GM23248 (cell line): Measurements from ENCODE around the gene SAP30BP.

Experiments
- EZH2 ChIP-seq: fragments of 200-600 bp; sonication (generic); IDR thresholded peaks from 2 replicates; pipeline ENCODE4 v1.6.1; 2018; ENCODE audit warnings: antibody characterized with exemption, mild to moderate bottlenecking; ENCODE audit not compliant: insufficient read depth, poor library complexity, severe bottlenecking
- EZH2phosphoT487 ChIP-seq: fragments of 200-600 bp; sonication (generic); IDR thresholded peaks from 2 replicates; pipeline ENCODE4 v1.6.1; 2018; ENCODE audit warnings: antibody characterized with exemption, moderate library complexity, mild to moderate bottlenecking, low read depth; ENCODE audit not compliant: insufficient read depth

- TF ChIP-seq EZH2 (no peak), EZH2phosphoT487 (no peak)
Observed at GRCh38 chr17:75632863-75633485, 34.2 kb upstream of the SAP30BP start, which contains the start of gene SMIM5.
